Endothelial cell of umbilical vein (primary cell): ENCODE data around the gene QTRT2. TPM values are rescaled to one million over a fixed set of nuclear protein-coding genes. Genes with fewer than 3 reads are reported as not detected.

Experiments used
- Bru-seq: library from RNA; stranded (reverse); fragments of 400-500 nt; gene quantifications from one replicate; lab custom pipeline; 2021; lab: Mats Ljungman, UMichigan
- BruChase-seq, 2 experiments: library from RNA; stranded (reverse); fragments of 400-500 nt; gene quantifications; one replicate each; lab custom pipeline; 2021; lab: Mats Ljungman, UMichigan
- BruUV-seq: library from RNA; stranded (reverse); fragments of 400-500 nt; replicated peaks from 2 replicates; lab custom pipeline; 2021; lab: Mats Ljungman, UMichigan
- CTCF ChIA-PET: fragments of 300-600, 350-600 bp; sonication (Branson Sonifier 250); formaldehyde crosslinking; loops from one replicate; lab custom pipeline; 2021; ENCODE audit warnings: antibody characterized with exemption, inconsistent platforms; lab: Charles Lee
- POLR2A ChIA-PET: fragments of 300-600, 350-600 bp; sonication (Branson Sonifier 250); formaldehyde crosslinking; loops from one replicate; lab custom pipeline; 2021; ENCODE audit warnings: antibody characterized with exemption, inconsistent platforms; lab: Charles Lee
- DNase-seq: peaks from one replicate; pipeline ENCODE4 v3.0.0-alpha.2; 2011; ENCODE audit warnings: low read depth, low spot score
- FAIRE-seq: peaks from 2 replicates; lab custom pipeline; 2011; peaks lifted over from hg19 to GRCh38; lab: Jason Lieb, UNC
- H2AFZ ChIP-seq: 2 replicates; pipeline ENCODE4 v1.6.0; 2012; ENCODE audit warnings: low read depth, low read length, control low read depth, inconsistent platforms
- H3K27ac ChIP-seq: 2 replicates; pipeline ENCODE4 v1.5.1; 2011; ENCODE audit warnings: low read depth, mild to moderate bottlenecking, control low read depth, low read length, moderate library complexity; ENCODE audit not compliant: insufficient read depth
- H3K27me3 ChIP-seq, 2 experiments: 2 replicates each; pipeline versions ENCODE4 v1.6.0 to v1.6.1; 2011; ENCODE audit warnings: low read length in 2 of 2, mixed read lengths in 1 of 2; ENCODE audit not compliant: control insufficient read depth in 2 of 2, insufficient read depth in 2 of 2
- H3K36me3 ChIP-seq, 2 experiments: 2 replicates in 1 of 2; 3 replicates in 1 of 2; pipeline ENCODE4 v1.5.1; 2011; ENCODE audit warnings: low read length in 2 of 2, mild to moderate bottlenecking in 1 of 2, moderate library complexity in 1 of 2; ENCODE audit not compliant: control insufficient read depth in 2 of 2, insufficient read depth in 2 of 2; ENCODE audit errors: extremely low read depth in 1 of 2
- H3K4me1 ChIP-seq: 3 replicates; pipeline ENCODE4 v1.5.1; 2011; ENCODE audit warnings: mild to moderate bottlenecking, low read length; ENCODE audit not compliant: control insufficient read depth, insufficient read depth; ENCODE audit errors: extremely low read depth
- H3K4me2 ChIP-seq: 2 replicates; pipeline ENCODE4 v1.6.1; 2011; ENCODE audit warnings: low read length, control low read depth, mixed read lengths; ENCODE audit not compliant: insufficient read depth
- H3K4me3 ChIP-seq, 3 experiments: fragments of 200-600 bp in 1 of 3; sonication (generic), shearing (Covaris generic) in 1 of 3; replicated peaks in 1 of 3; 2 replicates each; pipeline ENCODE4 v1.5.1; 2011 to 2016; ENCODE audit warnings: control low read depth in 3 of 3, low read length in 3 of 3, mild to moderate bottlenecking in 2 of 3, inconsistent platforms in 1 of 3, low read depth in 1 of 3, moderate library complexity in 1 of 3; ENCODE audit not compliant: insufficient read depth in 1 of 3
- H3K79me2 ChIP-seq: 2 replicates; pipeline ENCODE4 v1.6.0; 2012; ENCODE audit warnings: low read length, inconsistent platforms; ENCODE audit not compliant: control insufficient read depth, insufficient read depth
- H3K9ac ChIP-seq: replicated peaks from 2 replicates; pipeline ENCODE3; 2011; ENCODE audit warnings: low read length, control low read depth; ENCODE audit not compliant: insufficient read depth; ENCODE audit errors: extremely low read depth
- H3K9me1 ChIP-seq: replicated peaks from 3 replicates; pipeline ENCODE4 v1.6.0; 2011; ENCODE audit warnings: mild to moderate bottlenecking, low read length; ENCODE audit not compliant: control insufficient read depth, insufficient read depth; ENCODE audit errors: extremely low read depth
- H3K9me3 ChIP-seq: replicated peaks from 2 replicates; pipeline ENCODE4 v1.5.1; 2012; ENCODE audit warnings: low read length, inconsistent platforms; ENCODE audit not compliant: control insufficient read depth, insufficient read depth
- H4K20me1 ChIP-seq: replicated peaks from 2 replicates; pipeline ENCODE3; 2011; ENCODE audit warnings: mild to moderate bottlenecking, low read length; ENCODE audit not compliant: control insufficient read depth, insufficient read depth; ENCODE audit errors: extremely low read depth
- EZH2 ChIP-seq: IDR thresholded peaks from 2 replicates; pipeline ENCODE4 v1.6.1; 2012; ENCODE audit warnings: borderline replicate concordance, low read depth, mild to moderate bottlenecking, moderate library complexity, low read length, inconsistent platforms; ENCODE audit not compliant: severe bottlenecking
- FOS ChIP-seq: IDR thresholded peaks from 2 replicates; pipeline ENCODE4 v1.6.1; 2011; ENCODE audit warnings: mild to moderate bottlenecking, low read length, moderate library complexity, borderline replicate concordance; ENCODE audit not compliant: insufficient read depth
- GATA2 ChIP-seq: IDR thresholded peaks from 2 replicates; pipeline ENCODE4 v1.7.0; 2011; ENCODE audit warnings: low read depth, mild to moderate bottlenecking, moderate library complexity, mixed read lengths, low read length; ENCODE audit not compliant: insufficient read length, insufficient read depth
- JUN ChIP-seq: IDR thresholded peaks from 2 replicates; pipeline ENCODE4 v1.6.1; 2011; ENCODE audit warnings: borderline replicate concordance, low read depth; ENCODE audit not compliant: insufficient read length, insufficient read depth
- MAX ChIP-seq: IDR thresholded peaks from 2 replicates; pipeline ENCODE4 v1.6.1; 2011; ENCODE audit not compliant: insufficient read depth, insufficient read length
- MYC ChIP-seq: IDR thresholded peaks from one replicate; pipeline ENCODE4 v1.6.1; 2011; ENCODE audit warnings: mild to moderate bottlenecking, low read depth, low read length
- POLR2A ChIP-seq: IDR thresholded peaks from 2 replicates; pipeline ENCODE4 v1.6.1; 2012; ENCODE audit warnings: low read depth, mild to moderate bottlenecking, control low read depth, low read length
- POLR2AphosphoS5 ChIP-seq: IDR thresholded peaks from 2 replicates; pipeline ENCODE4 v1.6.1; 2012; ENCODE audit warnings: low read depth, mild to moderate bottlenecking, control low read depth, low read length, moderate library complexity; ENCODE audit not compliant: insufficient read depth
- dilution Hi-C: fragments of 300-500 bp; cut with MboI; formaldehyde crosslinking; loops from one replicate; pipeline ENCODE4 v1.15.0; 2019; ENCODE audit warnings: low sequenced_read_pairs; ENCODE audit not compliant: extremely low pct_ligation_motif_present
- intact Hi-C: fragments of 100-400 bp; cut with micrococcal nuclease; formaldehyde crosslinking; loops from one replicate; pipeline ENCODE4 v1.10.0; 2022
- long read RNA-seq: library from polyadenylated mRNA; stranded (forward); transcript quantifications from one replicate; pipeline ENCODE4 v2.0.0, GENCODE V29; 2021
- polyA minus RNA-seq, 3 experiments: library from RNA; depleted of rRNA, polyadenylated mRNA; stranded (reverse); fragments of >200 nt; gene quantifications; 1 replicate in 1 of 3; 2 replicates in 2 of 3; pipeline ENCODE4 v1.2.3, GENCODE V29; 2011
- polyA plus RNA-seq, 4 experiments: library from polyadenylated mRNA; depleted of rRNA in 3 of 4; stranded (reverse) in 3 of 4; unstranded in 1 of 4; fragments of >200 nt; gene quantifications; 2 replicates each; pipeline versions ENCODE4 v1.2.1 to v1.2.3, GENCODE V29; 2011 to 2012; ENCODE audit warnings: missing spikeins in 1 of 4
- total RNA-seq: library from RNA; stranded (reverse); gene quantifications from 2 replicates; pipeline ENCODE4 v1.2.3, GENCODE V29; 2021

The QTRT2 gene
- total RNA-seq (29.5 and 42.8 TPM in 2 replicates), polyA plus RNA-seq (9.1 and 11.0 TPM in 2 replicates), polyA minus RNA-seq (24.0 and 26.6 TPM in 2 replicates), Bru-seq, nascent RNA (percentile 88 among the genes with signal in this experiment), BruChase-seq, experiment 1, labeled RNA remaining after a 6-hour chase (percentile 66 among the genes with signal in this experiment), BruChase-seq, experiment 2, labeled RNA remaining after a 2-hour chase (percentile 81 among the genes with signal in this experiment)
- polyA plus RNA-seq (2011; cell fraction: cytosol; rRNA removed): 11.1 and 12.2 TPM in 2 replicates
- polyA plus RNA-seq (2011; cell fraction: nucleus; rRNA removed): 17.5 and 22.8 TPM in 2 replicates
- polyA plus RNA-seq (2012): 13.2 and 24.3 TPM in 2 replicates
- polyA minus RNA-seq (2011; cell fraction: cytosol; rRNA and poly(A)+ RNA removed): 17.9 TPM
- polyA minus RNA-seq (2011; cell fraction: nucleus; rRNA and poly(A)+ RNA removed): 25.7 and 26.7 TPM in 2 replicates
- long read RNA-seq, full-length matches to known transcripts: 38 of 50 reads
- long read RNA-seq, partial matches to known transcripts: 5 of 50 reads
- long read RNA-seq, other reads (novel, unspliced or antisense): 7 of 50 reads

GRCh38 chr3:114056130-114057010 lies at the start of gene QTRT2, which contains the start of gene CCDC191:
Gene QTRT2, plus strand, starts transcription at chr3:114056737. Its CDS starts 8,521 bp downstream, at chr3:114065258.
Gene CCDC191, minus strand, starts transcription at chr3:114056526. Its CDS starts 60 bp downstream, at chr3:114056466.
- Histone ChIP-seq H3K27ac (peak within 1 kb of the TSS; percentile 31), H2AFZ (peak within 1 kb of the TSS; percentile 50), H3K9me3 (no peaks in the 10 kb centered on the region), H3K4me1 (peaks cover 16% of the 10 kb centered on the region), H3K36me3 (peaks cover 0 to 2% of the 10 kb centered on the region in 2 experiments), H3K4me3 (peak within 1 kb of the TSS; percentile 50 to 88 (median 86)), H4K20me1 (no peaks in the 10 kb centered on the region), H3K9ac (peak within 1 kb of the TSS; percentile 63), H3K79me2 (peaks cover 43% of the 10 kb centered on the region), H3K27me3 (no peaks in the 10 kb centered on the region), H3K4me2 (peak within 1 kb of the TSS; percentile 91), H3K9me1 (no peaks in the 10 kb centered on the region)
- FAIRE-seq (peak; percentile 96), DNase-seq (peak; percentile 99)
- POLR2A ChIA-PET: no interaction called here
- dilution Hi-C loops: no loop called here
- BruUV-seq: TSS peak; percentile 63
- intact Hi-C loops: loop anchor here (1.0 to 5.0 kb wide), 9 partner anchors 23 to 1726 kb away; partner anchors contain the start of genes USF3 and ZDHHC23
- CTCF ChIA-PET: interaction anchor here (0.6 to 1.5 kb wide), 9 partner anchors 95 to 320 kb away, joined by 3 to 16 read pairs (median 4); partner anchors contain the start of gene NAA50
- TF ChIP-seq POLR2A (peak; percentile 55), JUN (no peak), POLR2AphosphoS5 (peak; percentile 51), MYC (peak; percentile 49), EZH2 (no peak), MAX (peak; percentile 94), GATA2 (no peak), FOS (peak; percentile 41)
